Fibroblast of lung (primary cell): ENCODE data around the gene ATP10A. TPM values are rescaled to one million over a fixed set of nuclear protein-coding genes. Genes with fewer than 3 reads are reported as not detected.

Experiments
- DNase-seq, 2 donors: peaks; one replicate each; pipeline versions ENCODE4 v3.0.0 to v3.0.0-alpha.2; 2010; ENCODE audit warnings: low read depth in 2 of 2
- H2AFZ ChIP-seq: 2 replicates; pipeline ENCODE4 v1.5.1; 2012; ENCODE audit warnings: low read length, control low read depth, inconsistent platforms
- H3K27ac ChIP-seq: 2 replicates; pipeline ENCODE4 v1.5.1; 2011; ENCODE audit warnings: low read length, control low read depth; ENCODE audit not compliant: insufficient read depth
- H3K27me3 ChIP-seq: 2 replicates; pipeline ENCODE4 v1.5.1; 2011; ENCODE audit warnings: mild to moderate bottlenecking, low read length; ENCODE audit not compliant: control insufficient read depth, insufficient read depth
- H3K36me3 ChIP-seq: 2 replicates; pipeline ENCODE4 v1.5.1; 2011; ENCODE audit warnings: low read length; ENCODE audit not compliant: control insufficient read depth, insufficient read depth
- H3K4me1 ChIP-seq: 2 replicates; pipeline ENCODE4 v1.5.1; 2011; ENCODE audit warnings: low read length; ENCODE audit not compliant: control insufficient read depth, insufficient read depth; ENCODE audit errors: extremely low read depth
- H3K4me2 ChIP-seq: 2 replicates; pipeline ENCODE4 v1.5.1; 2011; ENCODE audit warnings: low read length, control low read depth; ENCODE audit not compliant: insufficient read depth; ENCODE audit errors: extremely low read depth
- H3K4me3 ChIP-seq, 4 experiments: fragments of 200-600 bp in 1 of 4; sonication (generic) in 1 of 4; replicated peaks in 1 of 4; 2 replicates each; pipeline ENCODE4 v1.5.1; 2011 to 2016; ENCODE audit warnings: low read length in 4 of 4, low read depth in 3 of 4, mild to moderate bottlenecking in 3 of 4, control low read depth in 2 of 4, inconsistent platforms in 1 of 4, mixed read lengths in 1 of 4; ENCODE audit not compliant: insufficient read depth in 1 of 4; ENCODE audit errors: control extremely low read depth in 1 of 4
- H3K79me2 ChIP-seq: 2 replicates; pipeline ENCODE4 v1.5.1; 2012; ENCODE audit warnings: mild to moderate bottlenecking, low read length, inconsistent platforms; ENCODE audit not compliant: control insufficient read depth, insufficient read depth
- H3K9ac ChIP-seq: 2 replicates; pipeline ENCODE4 v1.5.1; 2011; ENCODE audit warnings: mild to moderate bottlenecking, low read length, control low read depth; ENCODE audit not compliant: insufficient read depth
- H3K9me3 ChIP-seq: 2 replicates; pipeline ENCODE4 v1.5.1; 2012; ENCODE audit warnings: low read depth, low read length; ENCODE audit not compliant: control insufficient read depth, insufficient read depth
- H4K20me1 ChIP-seq: 2 replicates; pipeline ENCODE4 v1.5.1; 2011; ENCODE audit warnings: low read length; ENCODE audit not compliant: control insufficient read depth, insufficient read depth; ENCODE audit errors: extremely low read depth
- CTCF ChIP-seq, 2 donors: IDR thresholded peaks in 1 of 2; conservative IDR thresholded peaks in 1 of 2; 1 replicate in 1 of 2; 2 replicates in 1 of 2; pipeline ENCODE4 v1.5.1; 2011 to 2012; ENCODE audit warnings: low read length in 2 of 2, control low read depth in 1 of 2, inconsistent platforms in 1 of 2, low read depth in 1 of 2, mild to moderate bottlenecking in 1 of 2
- EZH2 ChIP-seq: IDR thresholded peaks from 2 replicates; pipeline ENCODE4 v1.5.1; 2012; ENCODE audit warnings: low read length, control low read depth, mild to moderate bottlenecking; ENCODE audit errors: missing control alignments
- polyA plus RNA-seq, 2 donors: library from polyadenylated mRNA; depleted of rRNA in 1 of 2; stranded (reverse) in 1 of 2; unstranded in 1 of 2; fragments of >200 nt; gene quantifications; 2 replicates each; pipeline ENCODE4 v1.2.1, GENCODE V29; 2011 to 2012; ENCODE audit warnings: missing spikeins in 1 of 2
- total RNA-seq: library from RNA; depleted of rRNA; stranded (reverse); fragments of >200 nt; gene quantifications from 2 replicates; pipeline ENCODE4 v1.2.1, GENCODE V29; 2014

The ATP10A gene
- total and polyA plus RNA-seq, 2 donors (not counting 1 experiment from before 2014, with no cell fraction given): 12.7 to 13.8 TPM

GRCh38 chr15:25829073-25829472 is 34.1 kb downstream of the ATP10A start:
- TF ChIP-seq EZH2: no peak
- TF ChIP-seq CTCF (conservative IDR thresholded peaks at IDR 0.05 in 1 of 2, IDR thresholded peaks at IDR 0.05 in 1 of 2; ENCODE audit: low read depth in 1 of 2, low read length in 2 of 2): no peak
- no peaks in the 10 kb centered on the region for H4K20me1 ChIP-seq
- no peak overlapping the region for H3K4me3 ChIP-seq
- peak in 1 of 2 donors; percentile 45 for DNase-seq
- no peaks in the 10 kb centered on the region for H3K9me3 ChIP-seq
- no peak overlapping the region for H3K9ac ChIP-seq
- H3K4me2 ChIP-seq: no peak overlapping the region
- H3K36me3 ChIP-seq: no peaks in the 10 kb centered on the region
- peaks cover 18% of the 10 kb centered on the region for H3K4me1 ChIP-seq
- H2AFZ ChIP-seq: no peak overlapping the region
- H3K27me3 ChIP-seq: no peaks in the 10 kb centered on the region
- peaks cover 18% of the 10 kb centered on the region for H3K79me2 ChIP-seq
- no peak overlapping the region for H3K27ac ChIP-seq

GRCh38 chr15:25825207-25825606 is 37.9 kb downstream of the ATP10A start:
- DNase-seq: no peak
- H2AFZ ChIP-seq: no peak overlapping the region
- TF ChIP-seq CTCF (conservative IDR thresholded peaks at IDR 0.05 in 1 of 2, IDR thresholded peaks at IDR 0.05 in 1 of 2; ENCODE audit: low read depth in 1 of 2, low read length in 2 of 2) (no peak), EZH2 (no peak)
- no peaks in the 10 kb centered on the region for H4K20me1 ChIP-seq
- no peak overlapping the region for H3K4me2 ChIP-seq
- no peak overlapping the region for H3K9ac ChIP-seq
- H3K79me2 ChIP-seq: peaks cover 19% of the 10 kb centered on the region
- H3K4me1 ChIP-seq: peaks cover 4% of the 10 kb centered on the region
- no peaks in the 10 kb centered on the region for H3K36me3 ChIP-seq
- H3K4me3 ChIP-seq: no peak overlapping the region
- no peak overlapping the region for H3K27ac ChIP-seq
- no peaks in the 10 kb centered on the region for H3K27me3 ChIP-seq
- no peaks in the 10 kb centered on the region for H3K9me3 ChIP-seq

GRCh38 chr15:25824618-25825017 is 38.5 kb downstream of the ATP10A start:
- H3K27me3 ChIP-seq: no peaks in the 10 kb centered on the region
- no peak overlapping the region for H3K9ac ChIP-seq
- H3K27ac ChIP-seq: no peak overlapping the region
- H3K4me1 ChIP-seq: no peaks in the 10 kb centered on the region
- TF ChIP-seq EZH2 (no peak), CTCF (conservative IDR thresholded peaks at IDR 0.05 in 1 of 2, IDR thresholded peaks at IDR 0.05 in 1 of 2; ENCODE audit: low read depth in 1 of 2, low read length in 2 of 2) (no peak)
- peaks cover 15% of the 10 kb centered on the region for H3K79me2 ChIP-seq
- no peak overlapping the region for H2AFZ ChIP-seq
- H4K20me1 ChIP-seq: no peaks in the 10 kb centered on the region
- H3K36me3 ChIP-seq: no peaks in the 10 kb centered on the region
- no peak overlapping the region for H3K4me3 ChIP-seq
- H3K4me2 ChIP-seq: no peak overlapping the region
- no peaks in the 10 kb centered on the region for H3K9me3 ChIP-seq
- no peak for DNase-seq
